ENCODE measurements around the gene CMC2. TPM values are rescaled to one million over a fixed set of nuclear protein-coding genes. Genes with fewer than 3 reads are reported as not detected.
A peak's percentile ranks its signal among the peaks of the same experiment; 100 is the strongest.

The CMC2 gene
- total RNA-seq, 1 donor from 2014 or later, result 52.0 TPM

- Histone ChIP-seq H3K4me3 (ENCODE audit: low read depth, low read length) (no peak overlapping the region), H3K36me3 (ENCODE audit: control insufficient read depth, insufficient read depth, low read length) (no peaks in the 10 kb centered on the region), H3K27me3 (ENCODE audit: control insufficient read depth, insufficient read depth, low read length) (no peaks in the 10 kb centered on the region)
- DNase-seq (ENCODE audit: low read depth), result no peak
- no peak for TF ChIP-seq CTCF (IDR thresholded peaks at IDR 0.05; ENCODE audit: insufficient read depth, low read length, poor library complexity, severe bottlenecking)
Observed at GRCh38 chr16:80993834-80994233, 12.9 kb downstream of the CMC2 start.

GRCh38 chr16:80993307-80993706 lies 13.4 kb downstream of the CMC2 start:
- TF ChIP-seq CTCF (IDR thresholded peaks at IDR 0.05; ENCODE audit: insufficient read depth, low read length, poor library complexity, severe bottlenecking), result no peak
- Histone ChIP-seq H3K27me3 (ENCODE audit: control insufficient read depth, insufficient read depth, low read length) (no peaks in the 10 kb centered on the region), H3K4me3 (ENCODE audit: low read depth, low read length) (no peak overlapping the region), H3K36me3 (ENCODE audit: control insufficient read depth, insufficient read depth, low read length) (no peaks in the 10 kb centered on the region)
- peak; percentile 65 for DNase-seq (ENCODE audit: low read depth)

GRCh38 chr16:80992676-80993293 lies 13.9 kb downstream of the CMC2 start:
- no peak for DNase-seq (ENCODE audit: low read depth)
- Histone ChIP-seq H3K27me3 (ENCODE audit: control insufficient read depth, insufficient read depth, low read length) (no peaks in the 10 kb centered on the region), H3K36me3 (ENCODE audit: control insufficient read depth, insufficient read depth, low read length) (no peaks in the 10 kb centered on the region), H3K4me3 (ENCODE audit: low read depth, low read length) (no peak overlapping the region)
- no peak for TF ChIP-seq CTCF (IDR thresholded peaks at IDR 0.05; ENCODE audit: insufficient read depth, low read length, poor library complexity, severe bottlenecking)

- no peak for DNase-seq (ENCODE audit: low read depth)
- H3K36me3 ChIP-seq (ENCODE audit: control insufficient read depth, insufficient read depth, low read length), result no peaks in the 10 kb centered on the region
- no peak overlapping the region for H3K4me3 ChIP-seq (ENCODE audit: low read depth, low read length)
- no peaks in the 10 kb centered on the region for H3K27me3 ChIP-seq (ENCODE audit: control insufficient read depth, insufficient read depth, low read length)
- TF ChIP-seq CTCF (IDR thresholded peaks at IDR 0.05; ENCODE audit: insufficient read depth, low read length, poor library complexity, severe bottlenecking), result no peak
Observed at GRCh38 chr16:80991792-80992430, 14.8 kb downstream of the CMC2 start.

- no peak for DNase-seq (ENCODE audit: low read depth)
- H3K36me3 ChIP-seq (ENCODE audit: control insufficient read depth, insufficient read depth, low read length), result no peaks in the 10 kb centered on the region
- TF ChIP-seq CTCF (IDR thresholded peaks at IDR 0.05; ENCODE audit: insufficient read depth, low read length, poor library complexity, severe bottlenecking), result no peak
- H3K27me3 ChIP-seq (ENCODE audit: control insufficient read depth, insufficient read depth, low read length), result no peaks in the 10 kb centered on the region
- H3K4me3 ChIP-seq (ENCODE audit: low read depth, low read length), result no peak overlapping the region
Observed at GRCh38 chr16:80990978-80991377, 15.7 kb downstream of the CMC2 start.

GRCh38 chr16:80990577-80990976 lies 16.1 kb downstream of the CMC2 start:
- Histone ChIP-seq H3K36me3 (ENCODE audit: control insufficient read depth, insufficient read depth, low read length) (no peaks in the 10 kb centered on the region), H3K27me3 (ENCODE audit: control insufficient read depth, insufficient read depth, low read length) (no peaks in the 10 kb centered on the region), H3K4me3 (ENCODE audit: low read depth, low read length) (no peak overlapping the region)
- no peak for TF ChIP-seq CTCF (IDR thresholded peaks at IDR 0.05; ENCODE audit: insufficient read depth, low read length, poor library complexity, severe bottlenecking)
- no peak for DNase-seq (ENCODE audit: low read depth)

Measured in kidney epithelial cell (primary cell).